ENCODE results near the gene ITPRID1. TPM values are rescaled to one million over a fixed set of nuclear protein-coding genes. Genes with fewer than 3 reads are reported as not detected.

The ITPRID1 gene
- total and polyA plus RNA-seq, 9 of the 15 experiments (the other 6 are each of a cell fraction or from before 2014, with no cell fraction given), result not detected

DNA sequence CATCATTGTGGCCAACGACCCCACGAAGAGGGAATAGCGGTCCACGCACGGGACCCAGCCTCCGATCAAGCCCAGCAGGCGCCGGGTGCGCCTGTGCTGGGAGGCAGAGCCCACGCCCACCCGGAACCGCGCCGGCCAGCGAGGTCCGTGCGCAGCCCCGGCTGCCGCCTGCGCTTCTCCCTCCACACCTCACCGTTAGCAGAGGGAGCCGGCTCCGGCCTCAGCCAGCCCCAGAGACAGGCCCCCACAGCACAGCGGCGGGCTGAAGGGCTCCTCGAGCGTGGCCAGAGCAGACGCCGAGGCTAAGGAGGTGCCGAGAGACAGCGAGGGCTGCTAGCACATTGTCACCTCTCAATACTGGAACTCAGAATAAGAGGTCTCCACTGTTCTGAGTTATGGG, 3.6 kb downstream of the ITPRID1 start:
- ChIA-PET CTCF (ENCODE audit: low intra/inter-chr PET ratio) (no interaction called here), POLR2A (interaction anchor here (0.8 kb wide), 1 partner anchor 19 kb away, joined by 3 read pairs; no protein-coding TSS in a partner anchor)
- no TSS peak for BruUV-seq (replicated peaks)
- WGBS (ENCODE audit: insufficient coverage, low coverage, missing lambda C conversion rate), result 2% methylated on average over 15 of the region's 31 CpGs
- Histone ChIP-seq H2AFZ (ENCODE audit: low read depth, low read length) (no peak overlapping the region), H3K79me2 (ENCODE audit: control insufficient read depth, insufficient read depth, low read length) (no peaks in the 10 kb centered on the region), H3K4me1 (replicated peaks in 1 of 2; ENCODE audit: control insufficient read depth in 2 of 2, insufficient read depth in 2 of 2, low read length in 2 of 2) (peaks cover 0 to 5% of the 10 kb centered on the region in 2 experiments; a peak in 2 of 5 replicates), H3K9me3 (replicated peaks; ENCODE audit: control insufficient read depth, insufficient read depth, low read depth, low read length) (no peaks in the 10 kb centered on the region), H3K4me3 (no peak overlapping the region), H3K4me2 (ENCODE audit: insufficient read depth, low read length) (no peak overlapping the region), H3K36me3 (ENCODE audit: control insufficient read depth, insufficient read depth, low read length) (no peaks in the 10 kb centered on the region), H4K20me1 (replicated peaks; ENCODE audit: control insufficient read depth, insufficient read depth, low read length) (no peaks in the 10 kb centered on the region), H3K9ac (ENCODE audit: insufficient read depth in 1 of 2, low read depth in 2 of 2, low read length in 2 of 2) (no peak overlapping the region), H3K9me1 (ENCODE audit: control insufficient read depth, insufficient read depth, low read length) (no peaks in the 10 kb centered on the region), H3K27me3 (ENCODE audit: control insufficient read depth in 2 of 2, insufficient read depth in 2 of 2, low read length in 2 of 2) (no peaks in the 10 kb centered on the region), H3K27ac (ENCODE audit: extremely low read depth, low read depth, low read length) (no peak overlapping the region)
- no peak for FAIRE-seq
- no peak for ATAC-seq
- intact Hi-C loops (cut with micrococcal nuclease), result no loop called here
- in situ Hi-C loops (cut with MboI), result no loop called here
- TF ChIP-seq ARID1B (IDR thresholded peaks at IDR 0.05) (no peak), ZNF561 (CRISPR knock-in tag; conservative IDR thresholded peaks at IDR 0.05) (no peak), POLR2AphosphoS5 (IDR thresholded peaks at IDR 0.05; ENCODE audit: control insufficient read depth, insufficient read depth, low read depth, low read length) (no peak), BRD9 (IDR thresholded peaks at IDR 0.05; ENCODE audit: low read depth, partially characterized antibody) (no peak), SMARCA4 (IDR thresholded peaks at IDR 0.05) (no peak), ZNF76 (CRISPR knock-in tag; IDR thresholded peaks at IDR 0.05; ENCODE audit: borderline replicate concordance) (no peak), NFE2L1 (tag; IDR thresholded peaks at IDR 0.05; ENCODE audit: borderline replicate concordance, low read depth) (no peak), ARHGAP35 (IDR thresholded peaks at IDR 0.05; ENCODE audit: partially characterized antibody) (no peak), ZNF584 (CRISPR knock-in tag; IDR thresholded peaks at IDR 0.05; ENCODE audit: low read depth) (no peak), SNRNP70 (optimal IDR thresholded peaks at IDR 0.05; ENCODE audit: low read depth, low read length) (no peak), POLR2A (conservative IDR thresholded peaks at IDR 0.05) (no peak), RHOXF2B (CRISPR knock-in tag; conservative IDR thresholded peaks at IDR 0.05) (no peak), SP1 (CRISPR knock-in tag; IDR thresholded peaks at IDR 0.05) (no peak), PHF20 (IDR thresholded peaks at IDR 0.05; ENCODE audit: partially characterized antibody) (no peak), ZNF695 (CRISPR knock-in tag; IDR thresholded peaks at IDR 0.05) (no peak)
- TF ChIP-seq, protein P1, sequence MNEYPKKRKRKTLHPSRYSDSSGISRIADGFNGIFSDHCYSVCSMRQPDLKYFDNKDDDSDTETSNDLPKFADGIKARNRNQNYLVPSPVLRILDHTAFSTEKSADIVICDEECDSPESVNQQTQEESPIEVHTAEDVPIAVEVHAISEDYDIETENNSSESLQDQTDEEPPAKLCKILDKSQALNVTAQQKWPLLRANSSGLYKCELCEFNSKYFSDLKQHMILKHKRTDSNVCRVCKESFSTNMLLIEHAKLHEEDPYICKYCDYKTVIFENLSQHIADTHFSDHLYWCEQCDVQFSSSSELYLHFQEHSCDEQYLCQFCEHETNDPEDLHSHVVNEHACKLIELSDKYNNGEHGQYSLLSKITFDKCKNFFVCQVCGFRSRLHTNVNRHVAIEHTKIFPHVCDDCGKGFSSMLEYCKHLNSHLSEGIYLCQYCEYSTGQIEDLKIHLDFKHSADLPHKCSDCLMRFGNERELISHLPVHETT (CRISPR knock-in tag; conservative IDR thresholded peaks at IDR 0.05 in 1 of 2, IDR thresholded peaks at IDR 0.05 in 1 of 2), result no peak
- TF ChIP-seq, protein P2, sequence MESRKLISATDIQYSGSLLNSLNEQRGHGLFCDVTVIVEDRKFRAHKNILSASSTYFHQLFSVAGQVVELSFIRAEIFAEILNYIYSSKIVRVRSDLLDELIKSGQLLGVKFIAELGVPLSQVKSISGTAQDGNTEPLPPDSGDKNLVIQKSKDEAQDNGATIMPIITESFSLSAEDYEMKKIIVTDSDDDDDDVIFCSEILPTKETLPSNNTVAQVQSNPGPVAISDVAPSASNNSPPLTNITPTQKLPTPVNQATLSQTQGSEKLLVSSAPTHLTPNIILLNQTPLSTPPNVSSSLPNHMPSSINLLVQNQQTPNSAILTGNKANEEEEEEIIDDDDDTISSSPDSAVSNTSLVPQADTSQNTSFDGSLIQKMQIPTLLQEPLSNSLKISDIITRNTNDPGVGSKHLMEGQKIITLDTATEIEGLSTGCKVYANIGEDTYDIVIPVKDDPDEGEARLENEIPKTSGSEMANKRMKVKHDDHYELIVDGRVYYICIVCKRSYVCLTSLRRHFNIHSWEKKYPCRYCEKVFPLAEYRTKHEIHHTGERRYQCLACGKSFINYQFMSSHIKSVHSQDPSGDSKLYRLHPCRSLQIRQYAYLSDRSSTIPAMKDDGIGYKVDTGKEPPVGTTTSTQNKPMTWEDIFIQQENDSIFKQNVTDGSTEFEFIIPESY (CRISPR knock-in tag; IDR thresholded peaks at IDR 0.05), result no peak
- no peak for DNase-seq (ENCODE audit: extremely low read depth in 1 of 4, low spot score in 3 of 4)
